GM18858 (cell line): ENCODE results near the gene TRPC6.
A peak's percentile ranks its signal among the peaks of the same experiment; 100 is the strongest.
"Not testable (repeated sequence)": the region's sequence is repeated elsewhere in the genome, so short reads cannot be mapped to it uniquely, and the experiment has no call there.

Source experiments
- ATAC-seq: cut with Tn5 transposase; IDR thresholded peaks from one replicate; pipeline ENCODE4 v1.9.1; 2021; ENCODE audit not compliant: unreplicated experiment

The TRPC6 gene

DNA sequence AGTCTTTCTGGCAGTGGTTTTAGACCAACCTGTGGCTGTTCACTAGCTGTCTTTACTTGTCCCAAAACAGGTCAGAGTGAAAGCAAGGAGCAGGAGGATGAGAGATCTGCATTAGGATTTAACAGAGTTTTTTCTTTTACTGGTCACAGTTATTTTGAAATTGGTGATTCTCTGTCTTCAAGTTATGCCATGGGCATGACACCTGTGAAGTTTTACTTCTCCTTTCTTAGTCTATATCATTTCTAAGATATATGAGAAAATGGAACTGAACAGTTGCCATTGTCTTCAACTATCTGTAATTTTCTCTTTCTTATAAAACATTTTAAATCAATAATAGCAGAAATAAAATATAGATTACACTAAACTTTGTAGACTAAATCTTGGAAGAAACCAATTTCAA, 60.6 kb downstream of the TRPC6 start:
- no peak for ATAC-seq

DNA sequence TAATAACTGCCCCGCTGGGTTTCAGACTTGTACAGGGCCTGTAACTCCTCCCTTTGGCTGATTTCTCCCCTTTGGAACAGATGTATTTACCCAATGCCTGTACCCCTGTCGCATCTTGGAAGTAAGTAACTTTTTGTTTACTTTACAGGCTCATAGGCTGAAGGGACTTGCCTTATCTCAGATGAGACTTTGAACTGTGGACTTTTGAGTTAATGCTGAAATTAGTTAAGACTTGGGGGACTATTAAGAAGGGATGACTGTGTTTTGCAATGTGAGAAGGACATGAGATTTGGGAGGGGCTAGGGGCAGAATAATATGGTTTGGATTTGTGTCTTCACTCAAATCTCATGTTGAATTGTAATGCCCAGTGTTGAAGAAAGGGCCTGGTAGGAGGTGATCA, 62.0 kb downstream of the TRPC6 start:
- ATAC-seq = no peak

DNA sequence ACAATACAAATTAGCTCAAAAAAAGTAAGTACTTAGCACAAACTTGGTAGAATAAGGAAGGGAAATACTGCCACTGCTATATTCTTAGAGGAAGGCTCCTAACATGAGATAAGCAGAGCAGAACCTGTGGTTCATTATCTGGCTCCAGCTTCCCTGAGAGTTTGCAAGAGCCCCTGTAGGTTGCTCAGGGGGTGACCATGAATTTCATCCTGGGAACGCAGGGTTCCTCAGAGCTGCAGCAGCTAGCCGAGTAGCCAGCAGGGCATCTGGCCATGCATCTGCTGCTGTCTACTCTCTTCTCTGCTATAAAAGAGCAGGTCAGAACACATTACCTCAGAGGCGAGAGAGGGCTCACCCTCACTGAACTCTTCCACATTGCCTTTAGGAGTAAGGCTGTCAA, 67.3 kb downstream of the TRPC6 start:
- no peak for ATAC-seq

DNA sequence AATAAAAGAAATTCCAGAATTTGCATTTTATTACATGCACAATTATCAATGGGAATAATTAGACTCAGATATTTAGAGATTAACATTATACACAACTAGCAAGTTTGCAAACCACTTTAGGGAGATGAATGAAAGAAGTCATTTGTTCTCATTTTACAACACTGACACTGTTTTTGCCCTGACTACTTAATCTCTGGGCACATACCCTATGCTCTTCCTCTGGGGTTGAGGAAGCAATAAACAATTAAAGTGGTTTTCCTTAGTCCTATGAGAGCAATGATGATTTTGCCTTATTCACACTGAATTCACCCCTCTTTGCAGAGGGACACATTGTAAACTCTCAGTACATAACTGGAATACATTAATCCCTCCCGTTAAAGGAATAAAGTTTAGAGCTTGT, 72.7 kb downstream of the TRPC6 start:
- no peak for ATAC-seq

DNA sequence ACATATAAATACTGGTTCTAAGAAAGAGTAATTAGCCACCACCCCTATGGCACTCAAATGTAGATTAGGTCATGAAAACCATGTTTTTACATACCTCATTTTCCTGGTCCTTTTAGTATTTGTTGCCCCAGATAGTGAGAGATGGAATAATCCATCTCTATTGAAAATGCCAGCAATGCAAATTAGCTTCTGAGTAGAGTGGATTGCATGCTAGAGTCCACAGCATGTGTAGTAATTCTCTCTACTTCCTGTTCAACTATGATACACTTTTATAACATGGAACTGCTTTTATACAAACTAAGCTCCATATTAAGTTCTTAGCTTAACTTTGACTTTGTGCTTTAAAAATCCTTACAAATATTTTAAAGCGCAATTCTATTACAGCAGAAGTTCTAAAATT, 73.2 kb downstream of the TRPC6 start:
- no peak for ATAC-seq

DNA sequence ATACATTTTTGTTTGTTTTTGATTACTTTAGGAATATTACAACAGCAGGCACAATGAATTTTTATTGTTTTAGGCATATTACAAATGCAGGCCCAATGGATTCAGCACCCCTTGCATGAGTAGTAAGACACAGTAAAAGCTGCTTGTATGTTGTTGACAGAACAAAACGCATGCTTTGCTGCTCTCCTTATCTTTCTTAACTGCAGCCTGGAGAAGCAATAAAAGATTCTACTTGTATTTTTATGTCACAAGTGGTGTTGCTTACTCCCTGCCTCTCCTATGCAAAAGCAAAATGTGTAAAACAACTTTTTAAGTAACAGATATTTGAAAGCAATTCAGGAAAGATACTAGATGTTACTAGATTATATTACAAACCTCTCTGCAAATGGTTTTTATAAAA, 73.9 kb downstream of the TRPC6 start:
- no peak for ATAC-seq

DNA sequence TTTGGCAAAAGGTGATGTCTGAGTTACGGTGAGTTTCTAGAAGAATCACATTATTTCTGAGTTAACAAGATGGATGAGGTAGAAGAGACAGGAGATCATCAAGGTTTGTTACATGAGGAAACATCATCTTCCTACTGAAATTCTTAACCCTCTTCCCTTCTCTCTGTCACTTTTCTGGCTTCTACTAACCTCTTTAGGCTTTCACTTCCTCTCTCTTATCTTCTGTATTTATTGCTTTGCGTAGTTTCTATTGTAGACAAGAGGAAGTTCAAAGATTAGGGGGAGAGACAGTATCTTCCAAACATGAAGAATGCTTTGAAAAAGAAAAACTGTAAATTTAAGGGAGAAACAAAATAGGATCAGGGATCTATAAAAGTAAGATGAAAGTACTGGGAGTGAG, 75.4 kb downstream of the TRPC6 start:
- ATAC-seq = peak; percentile 75

DNA sequence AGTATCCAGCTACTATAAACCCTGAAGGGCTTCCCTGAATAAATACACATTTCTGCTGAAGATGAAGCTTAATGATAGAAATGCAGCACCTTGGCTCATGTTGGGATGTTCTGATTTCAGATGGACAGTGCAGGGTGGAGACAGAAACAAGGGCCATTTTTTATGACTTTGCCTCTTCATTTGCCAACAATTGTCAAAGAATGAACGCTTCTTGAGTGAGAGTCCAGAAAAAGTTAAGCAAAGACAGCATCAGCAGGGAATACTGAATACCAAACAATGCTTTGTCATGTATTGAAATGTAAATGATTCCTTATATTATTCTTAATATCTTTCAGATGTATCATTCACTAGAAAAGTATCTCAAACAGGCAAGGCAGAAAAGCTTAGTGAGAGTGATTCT, 84.9 kb downstream of the TRPC6 start:
- ATAC-seq = no peak

DNA sequence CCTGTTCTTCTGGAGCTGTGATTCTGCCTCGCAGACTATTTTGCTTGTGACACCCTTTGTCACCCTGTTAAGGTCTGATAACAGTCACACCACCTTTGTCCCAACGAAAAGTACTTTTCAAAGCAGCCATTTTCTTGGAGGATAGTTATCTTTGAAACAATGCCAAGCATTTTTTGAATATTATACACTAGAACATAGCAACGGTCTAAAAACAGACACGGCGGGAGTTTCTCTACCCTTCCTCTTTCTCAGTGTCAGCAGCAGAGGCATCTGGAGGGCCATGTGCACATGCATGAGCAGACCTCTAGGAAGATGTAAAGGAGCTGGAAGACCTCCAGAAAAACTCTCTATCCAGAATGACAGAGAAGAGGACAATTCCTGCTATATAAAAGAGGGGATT, 86.5 kb downstream of the TRPC6 start:
- ATAC-seq = no peak

DNA sequence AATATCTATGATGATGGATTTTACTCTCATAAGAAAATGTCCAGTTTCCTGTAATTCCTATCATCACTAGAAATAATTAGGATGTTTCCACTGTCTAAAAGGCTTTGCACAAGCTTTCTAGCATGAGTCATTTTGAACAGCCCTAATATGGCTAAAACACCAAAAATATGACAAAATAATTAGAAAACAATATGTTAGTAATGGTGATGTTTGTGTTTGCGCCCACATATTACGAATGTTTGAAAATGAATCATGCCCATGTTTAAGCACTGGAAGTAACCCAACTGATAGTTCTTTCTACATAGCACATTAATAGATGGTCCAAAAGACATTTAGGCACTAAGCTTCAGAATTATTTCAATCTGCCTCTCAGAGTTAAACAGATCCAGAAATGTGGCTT, 96.0 kb downstream of the TRPC6 start:
- no peak for ATAC-seq

DNA sequence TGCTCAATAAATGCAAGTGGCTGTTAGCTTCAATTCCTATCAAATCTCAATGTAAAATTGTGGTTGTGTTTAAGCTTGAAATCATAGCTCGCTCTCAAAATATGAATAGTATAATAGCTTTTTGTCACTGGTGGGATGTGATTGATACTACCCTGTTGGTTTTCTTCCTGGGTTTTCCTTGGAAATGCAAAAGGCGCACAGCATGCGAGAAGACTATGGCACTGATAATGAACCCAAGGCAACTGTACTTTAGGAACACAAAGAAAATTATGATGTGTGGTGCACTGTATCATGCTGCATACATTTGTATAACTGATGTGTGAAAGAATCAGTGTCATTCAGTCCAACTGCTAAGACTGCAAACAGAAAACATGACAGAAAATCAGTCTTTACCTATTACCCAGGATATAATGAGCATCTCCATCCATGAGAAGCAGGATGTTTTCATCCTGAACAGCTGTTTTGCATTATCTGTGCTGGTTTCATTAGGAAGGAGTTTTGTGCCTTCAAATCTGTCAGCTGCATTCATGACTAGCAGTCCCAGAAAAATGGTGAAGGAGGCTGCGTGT, 101.2 kb downstream of the TRPC6 start:
- ATAC-seq = no peak

DNA sequence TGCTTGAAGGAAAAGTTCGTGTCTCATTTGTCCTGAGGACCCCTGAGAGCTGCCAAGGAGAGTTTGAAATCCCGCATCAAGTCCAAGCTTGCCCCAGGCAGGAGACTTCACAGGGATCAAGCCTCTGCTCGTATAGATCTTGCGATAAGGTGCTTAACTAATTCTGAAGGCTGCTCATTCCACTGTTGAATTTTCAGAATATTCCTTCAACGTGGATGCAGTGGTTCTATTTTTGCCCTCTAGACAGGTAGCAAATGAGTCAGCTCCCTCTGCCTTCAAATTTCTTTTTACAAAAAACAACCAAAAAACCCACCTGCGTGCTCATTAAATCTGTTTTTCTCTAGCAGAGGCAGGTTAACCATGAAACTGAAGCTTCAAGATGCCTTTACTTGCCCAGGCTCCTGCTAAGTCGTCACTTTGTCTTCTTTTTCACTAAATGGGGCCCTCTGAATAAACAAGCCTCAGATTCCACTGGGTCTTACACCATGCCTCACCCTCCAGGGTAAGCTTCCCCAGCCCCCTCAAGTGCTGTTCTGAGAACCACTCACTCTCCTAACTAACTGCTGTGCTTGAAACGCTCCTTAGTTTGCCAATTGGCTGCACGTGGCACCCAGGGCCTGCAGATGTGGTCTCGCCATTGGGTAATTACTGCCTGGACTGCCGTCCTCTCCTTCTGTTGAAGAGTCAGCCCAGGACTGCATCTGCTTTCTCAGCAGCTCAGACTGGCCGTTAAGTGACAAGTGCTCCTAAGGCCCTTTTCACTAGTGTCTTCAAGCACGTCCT, 105.0 kb downstream of the TRPC6 start:
- ATAC-seq = no peak

DNA sequence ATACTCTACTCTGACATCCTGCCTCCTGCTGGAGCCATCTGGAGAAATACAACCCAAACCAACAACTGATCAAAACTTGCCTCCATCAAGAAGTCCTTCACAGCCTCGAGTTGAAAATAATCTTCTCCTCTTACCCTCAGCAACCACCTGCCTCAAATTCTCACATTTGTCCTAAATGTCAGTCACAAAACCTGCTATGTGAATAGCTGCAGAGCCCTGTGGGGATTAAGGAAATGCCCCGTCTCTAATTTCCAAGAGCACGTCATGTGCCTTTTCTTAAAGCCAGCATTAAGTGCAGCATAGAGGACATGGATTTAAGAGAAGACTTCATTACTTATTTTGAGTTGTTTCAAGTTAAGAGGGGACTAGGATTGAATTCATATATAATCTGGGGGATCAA, 105.9 kb downstream of the TRPC6 start:
- no peak for ATAC-seq

DNA sequence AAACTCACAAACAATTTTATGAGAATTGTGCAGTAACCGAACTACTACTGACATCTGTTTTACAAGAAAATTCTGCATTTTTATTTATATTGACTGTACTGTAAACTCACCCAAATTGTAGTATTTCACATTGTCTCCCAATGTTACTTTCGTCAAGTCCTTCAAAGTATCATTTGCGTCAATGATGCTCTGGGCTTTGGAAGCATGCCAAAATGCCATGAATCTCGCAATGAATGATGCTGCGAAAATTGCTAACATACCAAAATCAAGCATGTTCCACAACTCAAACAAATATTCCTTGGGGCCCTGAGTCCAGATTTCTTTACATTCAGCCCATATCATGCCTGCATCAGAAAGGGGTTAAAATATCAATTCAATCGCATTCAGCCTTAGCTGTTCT, 107.6 kb downstream of the TRPC6 start:
- no peak for ATAC-seq

DNA sequence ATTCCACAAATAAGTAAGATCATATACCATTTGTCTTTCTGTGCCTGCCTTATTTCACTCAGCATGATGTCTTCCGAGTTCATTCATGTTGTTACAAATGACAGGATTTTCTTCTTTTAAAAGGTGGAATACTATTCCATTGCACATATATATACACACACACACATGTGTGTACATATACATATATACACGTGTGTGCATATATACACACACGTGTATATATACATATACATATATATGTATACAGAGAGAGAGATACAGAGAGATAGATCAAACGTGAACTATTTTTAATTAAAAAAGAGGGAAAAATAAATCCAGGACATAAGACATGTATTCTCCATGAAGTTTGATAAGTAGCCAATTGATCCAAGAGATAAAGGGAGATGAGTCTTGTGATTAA, 108.1 kb downstream of the TRPC6 start:
- ATAC-seq = no peak

DNA sequence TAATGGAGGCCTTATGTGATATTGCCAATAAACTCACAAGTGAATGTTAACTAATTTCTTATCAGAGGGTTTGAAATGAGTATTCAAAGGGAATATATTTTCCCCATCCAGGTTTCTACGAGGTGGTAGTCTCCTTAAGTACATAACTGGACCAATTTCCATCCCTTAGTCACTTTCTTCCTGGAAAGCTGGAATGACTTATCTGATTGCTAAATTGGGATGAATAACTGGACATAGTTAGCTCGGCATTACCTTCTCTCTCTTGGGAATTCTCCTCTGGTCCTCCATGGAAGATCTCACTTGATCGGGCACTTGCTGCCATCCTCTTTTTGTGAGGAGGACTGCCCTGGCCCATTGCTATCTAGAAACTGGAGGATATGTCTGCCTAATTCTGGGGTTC, 109.1 kb downstream of the TRPC6 start:
- ATAC-seq = no peak

DNA sequence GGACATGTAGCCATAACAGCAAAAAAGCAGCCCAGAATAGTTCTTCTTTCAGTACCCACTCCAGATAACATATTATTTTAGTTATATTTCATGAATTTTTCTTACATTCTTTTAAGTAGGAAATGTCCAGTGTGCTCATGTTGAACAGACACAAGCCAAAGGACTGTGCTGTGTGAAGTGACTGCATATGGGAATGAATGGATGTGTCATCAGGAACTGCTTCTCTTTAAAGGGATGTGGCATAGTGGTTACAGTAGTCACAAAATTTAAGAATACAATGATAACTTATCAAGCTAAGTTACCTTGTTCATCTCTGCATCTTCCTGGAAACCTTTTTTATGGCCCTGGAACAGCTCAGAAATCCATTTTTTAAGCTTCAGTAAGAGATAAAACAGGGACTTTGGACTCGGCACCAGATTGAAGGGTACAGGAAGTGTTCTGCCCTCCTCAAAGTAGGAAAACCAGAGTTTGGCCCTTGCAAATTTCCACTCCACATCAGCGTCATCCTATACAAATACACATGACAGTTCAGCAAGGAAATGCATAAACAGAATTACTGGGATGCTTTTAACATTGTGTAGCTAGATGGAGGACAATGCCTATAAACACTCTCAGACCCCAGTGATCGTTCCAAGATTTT, 112.8 kb downstream of the TRPC6 start:
- no peak for ATAC-seq

DNA sequence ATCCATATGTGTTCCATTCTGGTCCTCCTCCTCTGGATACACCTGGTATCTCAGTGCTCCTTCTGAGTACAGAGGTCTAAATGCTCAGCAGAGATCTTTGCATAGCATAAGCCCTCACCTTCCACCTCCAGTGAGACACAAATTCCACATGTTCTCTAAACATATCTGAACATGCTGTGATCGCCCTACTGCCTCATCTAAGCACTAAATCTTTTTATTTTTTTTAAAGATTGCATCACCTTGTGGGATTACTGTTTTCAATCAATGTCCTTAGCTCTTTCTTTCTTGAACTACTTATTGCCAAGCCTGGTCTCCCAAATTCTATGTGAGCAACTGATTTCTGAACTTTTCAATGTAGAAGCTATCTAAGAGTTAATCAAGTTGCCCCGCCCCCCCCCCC, 113.4 kb downstream of the TRPC6 start:
- ATAC-seq = no peak

DNA sequence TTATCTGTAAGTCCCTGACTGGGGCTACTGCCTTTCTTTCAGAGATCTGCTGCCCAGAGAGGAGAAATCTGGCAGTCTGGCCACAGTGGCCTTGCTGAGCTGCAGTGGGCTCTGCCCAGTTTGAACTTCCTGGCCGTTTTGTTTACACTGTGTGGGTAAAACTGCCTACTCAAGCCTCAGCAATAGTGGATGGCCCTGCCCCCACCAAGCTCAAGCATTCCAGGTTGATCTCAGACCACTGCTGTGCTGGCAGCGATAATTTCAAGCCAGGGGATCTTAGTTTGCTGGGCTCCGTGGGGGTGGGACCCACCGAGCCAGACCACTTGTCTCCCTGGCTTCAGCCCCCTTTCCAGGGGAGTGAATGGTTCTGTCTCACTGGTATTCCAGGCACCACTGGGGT, 117.5 kb downstream of the TRPC6 start:
- no peak for ATAC-seq

DNA sequence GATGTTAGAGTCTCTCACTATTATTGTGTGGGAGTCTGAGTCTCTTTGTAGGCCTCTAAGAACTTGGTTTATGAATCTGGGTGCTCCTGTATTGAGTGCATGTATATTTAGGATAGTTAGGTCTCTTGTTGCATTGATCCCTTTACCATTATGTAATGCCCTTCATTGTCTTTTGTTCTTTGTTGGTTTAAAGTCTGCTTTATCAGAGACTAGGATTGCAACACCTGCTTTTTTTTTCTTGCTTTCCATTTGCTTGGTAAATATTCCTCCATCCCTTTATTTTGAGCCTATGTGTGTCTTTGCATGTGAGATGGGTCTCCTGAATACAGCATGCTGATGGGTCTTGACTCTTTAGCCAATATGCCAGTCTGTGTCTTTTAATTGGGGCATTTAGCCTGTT, 119.4 kb downstream of the TRPC6 start:
- not testable (repeated sequence) for ATAC-seq

DNA sequence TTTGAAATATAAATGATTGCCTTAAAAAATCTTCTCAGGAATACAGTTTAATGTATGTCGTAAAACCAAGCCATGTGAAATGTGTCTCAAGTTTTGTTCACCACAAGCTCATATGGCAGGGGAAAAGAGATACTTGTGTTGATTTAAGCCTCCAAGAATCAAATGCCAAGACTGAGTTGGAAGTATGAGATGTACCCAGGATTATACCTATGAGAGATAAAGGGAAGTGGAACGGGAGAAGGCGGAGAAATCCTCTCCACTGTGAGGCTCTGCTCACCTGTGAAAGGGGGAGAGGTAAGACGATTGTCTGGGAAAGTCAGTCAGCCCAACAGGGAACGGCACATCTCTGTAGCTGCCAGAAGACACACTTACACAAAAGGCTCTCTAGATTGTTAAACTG, 124.8 kb downstream of the TRPC6 start:
- ATAC-seq = no peak

DNA sequence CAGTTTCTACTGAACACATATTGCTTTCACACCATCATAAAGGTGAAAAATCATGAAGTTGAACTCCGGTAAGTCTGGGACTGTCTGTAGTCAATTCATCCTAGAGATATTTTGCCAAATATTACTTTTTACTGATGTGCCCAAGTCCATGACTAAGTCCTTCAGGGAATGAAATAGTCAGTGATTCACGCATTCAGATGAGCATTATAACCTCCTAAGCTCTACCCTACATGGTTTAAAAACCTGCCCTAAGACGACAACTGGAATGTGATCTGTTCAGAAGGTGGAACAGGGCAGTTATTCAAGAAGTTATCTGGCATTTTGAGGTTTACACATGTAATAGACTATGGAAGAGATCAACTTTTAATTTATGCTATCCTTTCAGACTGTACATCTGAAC, 125.6 kb downstream of the TRPC6 start:
- no peak for ATAC-seq

DNA sequence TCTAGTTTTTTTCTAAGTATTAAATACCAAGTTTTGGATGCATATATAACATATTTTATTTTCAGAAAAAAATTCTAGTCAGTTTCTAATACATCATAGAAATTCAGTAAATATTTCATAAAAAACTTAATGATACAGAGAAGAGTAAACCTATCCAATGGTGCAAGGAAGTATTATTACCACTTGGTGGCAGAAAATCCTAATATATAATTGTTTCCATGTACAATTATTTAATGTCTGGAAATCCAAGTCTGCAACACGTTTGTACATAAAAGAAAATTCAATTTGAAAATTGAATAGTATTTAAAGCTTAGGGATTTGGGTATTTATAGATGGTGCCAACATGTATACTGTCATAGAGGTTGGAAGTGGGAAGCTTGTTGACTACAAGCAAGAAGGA, 127.0 kb downstream of the TRPC6 start:
- ATAC-seq = no peak
